HFFc6 (cell line): ENCODE data around the gene KDM1B. TPM values are rescaled to one million over a fixed set of nuclear protein-coding genes. Genes with fewer than 3 reads are reported as not detected.
"Not testable (repeated sequence)": the region's sequence is repeated elsewhere in the genome, so short reads cannot be mapped to it uniquely, and the experiment has no call there.

ENCODE experiments used
- DNase-seq: peaks from one replicate; pipeline ENCODE4 v3.0.0-alpha.2; 2018
- H3K27ac Mint-ChIP-seq: 2 replicates; pipeline ENCODE4 v1.8.0; 2020; ENCODE audit warnings: mild to moderate bottlenecking, mixed read lengths
- H3K27me3 Mint-ChIP-seq: 2 replicates; pipeline ENCODE4 v1.8.0; 2021; ENCODE audit warnings: mild to moderate bottlenecking, moderate library complexity, mixed read lengths; ENCODE audit not compliant: insufficient read depth
- H3K36me3 Mint-ChIP-seq: 2 replicates; pipeline ENCODE4 v1.8.0; 2021; ENCODE audit warnings: low read depth, mixed read lengths
- H3K4me1 Mint-ChIP-seq: 2 replicates; pipeline ENCODE4 v1.8.0; 2020; ENCODE audit warnings: low read depth, mixed read lengths
- H3K4me3 Mint-ChIP-seq: 2 replicates; pipeline ENCODE4 v1.8.0; 2020; ENCODE audit warnings: mild to moderate bottlenecking, moderate library complexity, mixed read lengths
- H3K9me3 Mint-ChIP-seq: 2 replicates; pipeline ENCODE4 v1.8.0; 2020; ENCODE audit warnings: mild to moderate bottlenecking, mixed read lengths
- CTCF ChIP-seq: fragments of 200-600 bp; sonication (generic); IDR thresholded peaks from 2 replicates; pipeline ENCODE4 v1.5.0; 2021; ENCODE audit warnings: antibody characterized with exemption, mild to moderate bottlenecking
- total RNA-seq, 6 experiments: library from RNA; stranded (reverse); fragmentation: NEBNext Ultra II Directional; extraction: Animal tissue kit (Norgen Biotek cat#: 25700); gene quantifications; 2 replicates in 1 of 6; 3 replicates in 5 of 6; pipeline ENCODE4 v1.2.3, GENCODE V29; 2021

Gene KDM1B
- total RNA-seq, 6 experiments from 2014 or later, result 17.4 to 20.9 (median 19.1) TPM

GRCh38 chr6:18171871-18172270, 16.6 kb downstream of the KDM1B start:
- no peak overlapping the region for H3K27ac Mint-ChIP-seq
- no peak for TF ChIP-seq CTCF
- no peak overlapping the region for H3K4me3 Mint-ChIP-seq
- no peak for DNase-seq
- no peaks in the 10 kb centered on the region; the same call in 1 of the 2 replicates for H3K27me3 Mint-ChIP-seq
- no peaks in the 10 kb centered on the region for H3K9me3 Mint-ChIP-seq
- H3K4me1 Mint-ChIP-seq, result no peaks in the 10 kb centered on the region
- H3K36me3 Mint-ChIP-seq, result peaks cover 43% of the 10 kb centered on the region

- not testable (repeated sequence) for DNase-seq, H3K27ac Mint-ChIP-seq, H3K27me3 Mint-ChIP-seq, H3K4me3 Mint-ChIP-seq, H3K4me1 Mint-ChIP-seq, H3K9me3 Mint-ChIP-seq
- peaks cover 31% of the 10 kb centered on the region for H3K36me3 Mint-ChIP-seq
Observed at GRCh38 chr6:18176198-18176597, 21.0 kb downstream of the KDM1B start.

- Mint-ChIP-seq H3K27me3 (no peaks in the 10 kb centered on the region; the same call in 1 of the 2 replicates), H3K4me1 (no peaks in the 10 kb centered on the region), H3K36me3 (peaks cover 24% of the 10 kb centered on the region), H3K4me3 (no peak overlapping the region), H3K9me3 (no peaks in the 10 kb centered on the region), H3K27ac (no peak overlapping the region)
- TF ChIP-seq CTCF, result no peak
- DNase-seq, result no peak
Observed at GRCh38 chr6:18177286-18177965, 22.2 kb downstream of the KDM1B start.

GRCh38 chr6:18178960-18179615, 23.9 kb downstream of the KDM1B start:
- DNase-seq, result no peak
- Mint-ChIP-seq H3K4me3 (no peak overlapping the region), H3K4me1 (no peaks in the 10 kb centered on the region), H3K9me3 (no peaks in the 10 kb centered on the region), H3K36me3 (peaks cover 24% of the 10 kb centered on the region), H3K27ac (no peak overlapping the region), H3K27me3 (no peaks in the 10 kb centered on the region; the same call in 1 of the 2 replicates)
- TF ChIP-seq CTCF, result no peak

- DNase-seq, result no peak
- no peaks in the 10 kb centered on the region for H3K9me3 Mint-ChIP-seq
- H3K27ac Mint-ChIP-seq, result no peak overlapping the region
- no peaks in the 10 kb centered on the region; the same call in 1 of the 2 replicates for H3K27me3 Mint-ChIP-seq
- H3K4me3 Mint-ChIP-seq, result no peak overlapping the region
- H3K4me1 Mint-ChIP-seq, result no peaks in the 10 kb centered on the region
- peaks cover 20% of the 10 kb centered on the region for H3K36me3 Mint-ChIP-seq
- no peak for TF ChIP-seq CTCF
Observed at GRCh38 chr6:18179770-18180356, 24.6 kb downstream of the KDM1B start.

- no peak overlapping the region for H3K4me3 Mint-ChIP-seq
- no peak for TF ChIP-seq CTCF
- no peaks in the 10 kb centered on the region; the same call in 1 of the 2 replicates for H3K36me3 Mint-ChIP-seq
- no peak overlapping the region for H3K27ac Mint-ChIP-seq
- H3K9me3 Mint-ChIP-seq, result no peaks in the 10 kb centered on the region
- 0 out of 2 replicates have a peak, but pooled peaks cover 9% of the 10 kb centered on the region for H3K4me1 Mint-ChIP-seq
- H3K27me3 Mint-ChIP-seq, result no peaks in the 10 kb centered on the region
- DNase-seq, result no peak
Observed at GRCh38 chr6:18182568-18182967, 27.3 kb downstream of the KDM1B start.
